Erythroblast (primary cell): ENCODE data around the gene LGALS7.

ENCODE experiments used
- DNase-seq, 2 experiments: peaks; one replicate each; lab custom pipeline; 2025; lab: John Stamatoyannopoulos, UW
- GATA1 ChIP-seq: IDR thresholded peaks from 2 replicates; pipeline ENCODE4 v1.6.1; 2011; ENCODE audit warnings: low read depth, mild to moderate bottlenecking, control low read depth, low read length, moderate library complexity
- POLR2A ChIP-seq: IDR thresholded peaks from 2 replicates; pipeline ENCODE4 v1.6.1; 2011; ENCODE audit warnings: mild to moderate bottlenecking, low read length

LGALS7 gene

GRCh38 chr19:38742906-38743305 lies 30.4 kb downstream of the LGALS7 start:
- no peak for DNase-seq
- TF ChIP-seq POLR2A: no peak
- no peak for TF ChIP-seq GATA1

- TF ChIP-seq POLR2A (no peak), GATA1 (no peak)
- no peak for DNase-seq
Measured at GRCh38 chr19:38742296-38742695, 31.0 kb downstream of the LGALS7 start.

DNA sequence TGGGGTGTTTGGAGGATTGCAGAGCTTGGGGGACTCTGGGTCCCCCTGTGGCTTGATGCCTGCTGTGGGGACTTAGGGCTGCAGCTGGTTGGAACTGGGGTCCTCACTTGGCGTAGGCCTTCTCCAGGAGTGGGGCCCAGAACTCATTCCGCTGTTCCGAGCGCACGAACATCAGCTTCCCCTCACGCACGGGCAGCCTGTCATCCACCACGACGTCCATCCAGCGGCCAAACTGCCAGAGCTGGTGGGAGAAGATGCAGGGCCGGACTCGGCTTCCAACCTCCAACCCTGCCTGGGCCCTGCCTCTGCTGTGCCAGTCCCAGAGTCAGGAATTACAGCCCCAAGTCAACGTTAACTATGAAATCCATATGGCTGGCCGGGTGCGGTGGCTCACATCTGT lies 31.6 kb downstream of the LGALS7 start:
- no peak for DNase-seq
- TF ChIP-seq POLR2A (no peak), GATA1 (no peak)

DNA sequence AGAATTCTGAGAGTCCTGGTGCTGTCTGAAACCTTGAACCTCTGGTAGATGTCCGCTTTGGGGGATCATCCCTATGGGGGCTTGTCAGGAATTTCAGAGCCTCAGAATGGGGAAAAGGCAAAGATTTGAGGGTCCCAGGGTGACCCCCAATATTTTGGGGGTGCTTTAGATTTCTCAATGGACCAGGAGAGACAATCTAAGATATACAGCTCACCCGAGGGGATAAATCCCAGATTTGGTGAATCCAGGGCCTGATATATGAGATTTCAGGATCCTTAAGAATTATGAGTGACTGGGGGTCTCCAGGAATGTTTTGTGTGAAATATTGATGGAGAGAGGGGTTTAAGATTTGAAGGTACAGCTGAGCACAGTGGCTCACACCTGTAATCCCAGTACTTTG lies 32.4 kb downstream of the LGALS7 start:
- DNase-seq: no peak

DNA sequence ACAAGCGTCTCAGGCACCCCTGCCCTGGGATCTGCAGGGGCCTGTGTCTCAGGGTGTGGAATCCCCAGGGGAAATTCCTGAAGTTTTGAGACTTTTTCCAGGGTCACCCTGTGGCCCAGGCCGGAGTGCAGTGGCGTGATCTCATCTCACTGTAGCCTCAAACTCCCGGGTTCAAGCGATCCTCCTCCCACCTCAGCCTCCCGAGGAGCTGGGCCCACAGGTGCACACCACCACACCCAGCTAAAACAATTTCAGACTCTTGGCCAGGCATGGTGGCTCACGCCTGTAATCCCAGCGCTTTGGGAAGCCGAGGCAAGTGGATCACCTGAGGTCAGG lies 33.1 kb downstream of the LGALS7 start:
- DNase-seq: no peak

More for the DNA sequence above, 32.4 kb downstream of the LGALS7 start:
- no peak for TF ChIP-seq POLR2A
- no peak for TF ChIP-seq GATA1

GRCh38 chr19:38739440-38740256 lies 33.7 kb downstream of the LGALS7 start:
- DNase-seq: no peak
- TF ChIP-seq GATA1 (no peak), POLR2A (no peak)

More for the DNA sequence above, 33.1 kb downstream of the LGALS7 start:
- TF ChIP-seq POLR2A (no peak), GATA1 (no peak)

- no peak for DNase-seq
- TF ChIP-seq GATA1 (no peak), POLR2A (no peak)
Measured at GRCh38 chr19:38737921-38738737, 35.2 kb downstream of the LGALS7 start.

GRCh38 chr19:38737281-38737865 lies 35.9 kb downstream of the LGALS7 start:
- TF ChIP-seq POLR2A: no peak
- TF ChIP-seq GATA1: no peak
- DNase-seq: no peak

GRCh38 chr19:38736413-38737280 lies 36.7 kb downstream of the LGALS7 start:
- DNase-seq: peak; percentile 57 to 64
- TF ChIP-seq POLR2A: no peak
- no peak for TF ChIP-seq GATA1

- TF ChIP-seq GATA1 (no peak), POLR2A (no peak)
- peak; percentile 57 for DNase-seq
Measured at GRCh38 chr19:38736036-38736412, 37.3 kb downstream of the LGALS7 start.

DNA sequence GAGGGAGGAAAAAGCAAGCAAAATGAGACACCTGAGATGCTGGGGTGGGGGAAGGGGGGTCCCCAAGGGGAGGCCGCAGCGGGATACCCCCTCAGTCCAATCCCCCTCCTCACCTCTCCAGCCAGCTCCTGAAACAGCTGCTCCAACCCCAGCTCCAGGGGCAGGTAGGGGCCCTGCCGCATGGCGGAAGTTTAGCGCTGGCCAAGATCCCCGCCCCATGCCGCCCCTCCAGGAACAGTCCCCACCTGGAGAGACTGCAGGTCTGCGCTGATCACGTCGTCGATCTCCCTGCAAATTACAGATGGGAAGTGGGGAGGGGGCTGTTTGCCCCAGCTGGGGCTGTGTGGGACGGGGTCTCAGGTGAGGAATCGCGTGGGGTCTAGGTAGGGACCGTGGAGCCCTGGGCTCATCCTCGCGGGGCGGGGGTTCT lies 38.0 kb downstream of the LGALS7 start:
- DNase-seq: no peak
- no peak for TF ChIP-seq POLR2A
- no peak for TF ChIP-seq GATA1

DNA sequence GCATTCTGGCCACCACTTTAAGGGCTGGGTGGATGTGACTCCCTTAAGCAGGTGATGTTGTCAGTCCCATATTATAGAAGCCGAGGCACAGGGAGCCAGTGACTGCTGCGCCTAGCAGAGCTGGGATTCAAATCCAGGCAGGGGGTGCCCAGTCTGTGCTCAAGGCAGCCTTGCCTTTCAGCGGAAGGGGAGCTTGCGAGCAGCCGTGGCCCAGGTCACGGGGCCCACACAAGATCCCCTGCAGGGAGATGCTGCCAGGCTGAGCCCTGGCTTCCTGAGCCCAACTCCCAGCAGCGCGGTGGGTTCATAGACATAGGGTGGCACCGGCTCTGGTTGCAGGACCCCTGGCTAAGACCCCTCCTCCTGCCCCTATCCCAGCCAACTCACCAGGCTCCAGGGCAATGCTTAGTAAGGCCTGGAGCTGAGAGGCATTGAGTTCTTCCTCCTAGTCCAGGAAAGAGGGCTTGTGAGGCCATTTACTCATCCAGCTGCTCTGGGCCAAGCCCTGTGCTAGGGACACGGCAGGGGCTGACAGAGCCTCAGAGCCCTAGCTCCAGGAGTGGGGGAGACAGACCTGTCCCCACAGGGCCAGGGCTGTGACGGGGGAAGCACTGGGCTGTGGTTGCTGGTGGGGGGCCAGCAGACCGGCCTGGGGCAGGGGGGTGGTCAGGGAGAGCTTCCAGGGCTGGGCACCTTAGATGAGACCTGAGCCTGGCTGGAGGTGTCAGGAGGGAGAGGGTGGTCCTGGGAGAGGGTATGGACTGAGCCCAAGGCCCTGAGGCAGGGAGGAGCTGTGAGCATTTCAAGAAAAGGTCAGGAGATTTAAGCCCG lies 38.7 kb downstream of the LGALS7 start:
- DNase-seq: no peak
- TF ChIP-seq GATA1 (no peak), POLR2A (no peak)
